ENCODE measurements around the gene EPC2.
"Not testable (repeated sequence)": the region's sequence is repeated elsewhere in the genome, so short reads cannot be mapped to it uniquely, and the experiment has no call there.

The EPC2 gene

DNA sequence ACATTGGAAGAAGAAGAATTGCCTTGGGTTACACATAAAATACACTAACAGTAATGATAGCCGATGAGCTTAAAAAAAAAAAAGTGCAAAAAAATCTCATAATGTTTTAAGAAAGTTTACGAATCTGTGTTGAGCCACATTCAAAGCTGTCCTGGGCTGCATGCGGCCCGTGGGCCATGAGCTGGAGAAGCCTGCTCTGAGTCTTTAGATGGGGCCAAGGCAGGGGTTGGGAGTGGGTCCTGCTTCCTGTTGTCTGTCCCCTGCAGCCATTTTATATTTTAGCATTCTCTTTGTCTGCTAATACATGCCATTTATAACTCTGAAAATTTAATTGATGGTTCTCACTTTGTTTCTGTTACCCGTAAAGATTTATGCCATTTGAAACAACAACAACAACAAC lies 93.2 kb downstream of the EPC2 start:
- DNase-seq: no peak

- DNase-seq: no peak
Observed at GRCh38 chr2:148739454-148740105, 95.0 kb downstream of the EPC2 start.

GRCh38 chr2:148742373-148742772 lies 97.8 kb downstream of the EPC2 start:
- no peak for DNase-seq

DNA sequence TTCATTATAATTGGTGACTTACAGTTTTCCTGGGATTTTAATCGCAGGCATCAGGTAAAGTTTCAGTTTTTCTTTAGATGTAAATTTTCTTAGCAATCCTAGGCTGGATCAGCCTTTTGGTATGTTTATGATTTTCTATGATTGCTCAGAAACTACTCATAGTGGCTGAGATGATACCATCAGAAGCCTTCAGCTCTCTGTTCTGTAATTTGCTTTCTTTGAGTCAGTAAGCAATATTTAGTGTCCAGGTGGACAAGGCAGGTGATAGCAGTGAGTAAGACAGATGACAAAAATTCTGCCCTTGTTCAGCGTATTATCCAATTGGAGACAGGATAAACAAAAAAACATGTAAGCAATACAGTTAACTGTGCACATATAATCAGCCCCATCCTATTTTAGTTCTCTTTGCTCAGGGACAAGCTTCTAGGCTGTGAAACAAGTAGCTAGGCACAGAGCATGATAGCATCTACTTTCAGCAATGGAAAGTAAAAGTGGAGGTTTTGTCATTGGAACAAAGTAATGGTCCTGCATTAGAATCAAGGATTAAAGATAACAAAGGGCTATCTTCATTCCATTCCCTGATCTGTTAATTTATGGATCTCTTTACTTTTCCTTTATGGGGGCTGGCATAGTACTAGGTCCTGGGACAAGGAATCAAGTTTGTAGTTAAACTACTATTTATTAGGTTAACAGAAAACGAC lies 100.8 kb downstream of the EPC2 start:
- no peak for DNase-seq

GRCh38 chr2:148746973-148747372 lies 102.4 kb downstream of the EPC2 start:
- no peak for DNase-seq

- DNase-seq: no peak
Observed at GRCh38 chr2:148751907-148752306, 107.4 kb downstream of the EPC2 start.

GRCh38 chr2:148752977-148753376 lies 108.4 kb downstream of the EPC2 start:
- DNase-seq: no peak

DNA sequence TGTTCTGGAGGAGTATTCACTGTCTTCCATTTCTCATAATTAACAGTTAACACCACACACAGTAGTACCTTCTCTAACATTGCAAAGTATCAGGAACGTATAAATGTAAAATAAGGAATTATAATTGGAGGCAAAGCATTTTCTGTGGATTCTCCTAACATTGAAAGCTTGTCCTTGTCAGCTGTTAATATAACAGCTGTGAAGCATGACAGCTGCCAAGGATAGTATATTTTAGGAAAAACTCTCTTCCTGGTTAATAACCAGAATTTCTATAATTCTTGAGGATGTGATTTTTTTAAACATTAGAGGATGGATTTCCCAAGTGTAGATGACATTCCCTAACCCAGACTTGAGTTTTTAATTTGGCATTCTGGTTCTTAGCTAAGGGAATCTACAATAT lies 110.3 kb downstream of the EPC2 start:
- no peak for DNase-seq

- DNase-seq: no peak
Observed at GRCh38 chr2:148756292-148756975, 111.9 kb downstream of the EPC2 start.

DNA sequence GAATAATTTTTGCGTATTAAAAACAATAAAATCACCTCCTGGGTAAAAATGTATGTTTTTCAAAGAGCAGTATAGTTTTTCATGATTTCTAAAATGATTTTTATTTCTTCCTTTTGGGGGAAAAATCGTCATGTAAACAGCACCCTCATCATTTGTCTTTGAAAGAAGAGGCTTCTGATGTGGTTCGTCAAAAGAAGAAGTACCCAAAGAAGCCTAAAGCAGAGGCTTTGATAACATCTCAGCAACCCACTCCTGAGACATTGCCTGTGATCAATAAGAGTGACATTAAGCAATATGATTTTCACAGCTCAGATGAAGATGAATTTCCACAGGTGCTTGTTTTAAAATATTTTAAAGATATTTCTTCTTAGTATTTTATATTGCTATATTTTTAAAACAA lies 120.3 kb downstream of the EPC2 start:
- no peak for DNase-seq

- DNase-seq: no peak
Observed at GRCh38 chr2:148770047-148770446, 125.5 kb downstream of the EPC2 start.

- DNase-seq: no peak
Observed at GRCh38 chr2:148781544-148781943, 137.0 kb downstream of the EPC2 start.

DNA sequence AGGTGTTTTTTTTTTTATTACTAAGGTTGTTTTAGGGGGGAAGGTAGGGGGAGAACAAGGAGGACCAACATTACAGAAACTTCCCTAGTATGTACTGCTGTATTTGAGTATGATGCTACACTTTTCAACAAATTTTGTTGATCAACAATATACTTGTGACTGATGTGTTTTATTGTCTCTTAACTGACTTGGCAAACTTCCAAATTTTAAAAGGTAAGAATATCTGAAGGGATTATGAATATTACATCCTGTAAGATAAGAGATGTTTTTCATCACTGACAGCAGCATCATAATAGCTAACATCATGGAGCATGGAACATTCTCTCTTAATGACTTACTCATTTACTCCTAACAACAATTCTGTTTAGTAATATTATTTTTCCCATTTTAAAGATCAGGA lies 144.5 kb downstream of the EPC2 start:
- DNase-seq: no peak

GRCh38 chr2:148790172-148790571 lies 145.6 kb downstream of the EPC2 start:
- DNase-seq: not testable (repeated sequence)

DNA sequence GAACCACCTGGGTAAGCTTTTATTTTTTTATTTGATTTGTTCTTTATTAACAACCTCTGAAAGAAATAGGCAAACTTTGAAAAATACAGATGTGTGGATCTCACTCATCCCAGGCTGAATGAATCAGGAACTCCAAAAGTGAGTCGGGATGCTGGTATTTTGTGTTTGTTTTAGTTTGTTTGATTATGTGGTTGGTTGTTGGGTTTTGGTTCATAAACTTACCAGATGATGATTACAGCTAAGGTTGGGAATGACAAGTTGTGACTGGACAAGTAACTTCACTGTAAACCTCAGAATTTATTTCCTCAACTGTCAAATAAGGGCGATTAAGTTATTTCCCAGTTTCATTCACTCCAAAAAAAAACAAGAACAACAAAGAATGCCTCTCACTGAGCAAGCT lies 150.0 kb downstream of the EPC2 start:
- no peak for DNase-seq

GRCh38 chr2:148796735-148797512 lies 152.4 kb downstream of the EPC2 start:
- DNase-seq: peak; percentile 70 to 85

DNA sequence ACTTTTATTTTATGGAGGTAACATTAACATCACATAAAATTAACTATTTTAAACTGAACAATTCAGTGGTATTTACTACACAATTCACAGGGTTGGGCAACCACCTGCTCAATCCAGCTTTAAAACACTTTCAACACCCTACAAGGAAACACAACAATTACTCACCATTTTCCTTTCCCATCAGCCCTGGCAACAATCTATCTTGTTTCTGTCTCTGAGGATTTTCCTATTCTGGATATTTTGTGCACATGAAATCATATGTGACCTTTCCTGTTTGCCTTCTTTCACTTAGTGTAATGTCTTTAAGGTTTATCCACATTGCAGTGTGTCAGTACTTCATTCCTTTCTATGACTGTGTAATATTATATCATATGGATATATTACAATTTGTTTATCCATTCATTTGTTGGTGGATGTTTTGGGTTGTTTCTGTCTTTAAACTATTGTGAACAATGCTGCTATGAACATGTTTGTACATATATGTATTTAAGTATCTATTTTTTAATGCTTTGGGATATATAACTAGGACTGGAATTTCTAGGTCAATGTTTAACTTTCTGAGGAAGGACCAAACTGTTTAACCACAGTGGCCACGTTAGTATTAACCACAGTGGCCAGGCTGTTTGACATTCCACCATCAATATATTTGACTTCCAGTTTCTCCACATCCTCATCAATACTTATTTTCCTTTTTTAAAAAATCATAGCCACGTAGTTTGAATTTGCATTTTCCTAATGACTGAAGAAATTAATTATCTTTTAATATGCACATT lies 158.1 kb downstream of the EPC2 start:
- DNase-seq: no peak

DNA sequence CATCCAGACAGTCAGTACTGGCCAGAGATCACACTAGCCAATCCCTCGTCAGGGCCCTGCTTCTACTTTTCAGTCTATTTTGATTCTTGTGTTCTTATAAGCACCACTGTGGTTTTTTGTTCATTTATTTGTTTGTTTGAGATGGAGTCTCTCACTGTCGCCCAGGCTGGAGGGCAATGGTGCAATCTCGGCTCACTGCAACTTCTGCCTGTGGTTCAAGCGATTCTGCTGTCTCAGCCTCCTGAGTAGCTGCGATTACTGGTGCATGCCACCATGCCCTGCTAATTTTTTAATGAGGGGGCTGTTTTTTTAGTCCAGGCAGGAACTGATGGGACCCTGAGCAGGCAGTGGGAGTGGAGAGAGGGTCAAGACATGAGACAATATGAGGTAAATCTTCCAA lies 165.5 kb downstream of the EPC2 start:
- DNase-seq: no peak

GRCh38 chr2:148812306-148812705 lies 167.8 kb downstream of the EPC2 start:
- DNase-seq: no peak

DNA sequence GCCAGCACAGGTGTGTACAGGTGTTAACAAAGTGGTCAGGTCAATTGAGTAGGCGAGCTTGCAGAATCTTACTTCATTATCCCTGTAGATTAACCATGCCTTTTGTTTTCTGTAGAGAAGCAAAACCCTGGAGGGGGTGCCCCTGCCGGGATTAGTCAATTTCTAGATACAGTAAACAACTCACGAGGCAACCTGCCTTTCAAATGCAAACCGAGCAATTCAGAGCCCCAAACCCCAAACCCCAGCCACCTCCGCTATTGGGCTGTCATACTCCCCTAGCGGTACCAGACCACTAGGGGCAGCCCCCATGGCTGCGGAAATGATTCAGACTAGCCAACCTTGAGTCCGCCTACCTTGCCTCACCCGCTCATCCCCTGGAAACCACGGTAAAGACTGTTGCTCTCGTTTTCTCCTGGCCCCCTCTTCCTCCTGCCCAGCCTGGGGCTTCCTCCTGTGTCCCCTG lies 169.1 kb downstream of the EPC2 start:
- DNase-seq: no peak

DNA sequence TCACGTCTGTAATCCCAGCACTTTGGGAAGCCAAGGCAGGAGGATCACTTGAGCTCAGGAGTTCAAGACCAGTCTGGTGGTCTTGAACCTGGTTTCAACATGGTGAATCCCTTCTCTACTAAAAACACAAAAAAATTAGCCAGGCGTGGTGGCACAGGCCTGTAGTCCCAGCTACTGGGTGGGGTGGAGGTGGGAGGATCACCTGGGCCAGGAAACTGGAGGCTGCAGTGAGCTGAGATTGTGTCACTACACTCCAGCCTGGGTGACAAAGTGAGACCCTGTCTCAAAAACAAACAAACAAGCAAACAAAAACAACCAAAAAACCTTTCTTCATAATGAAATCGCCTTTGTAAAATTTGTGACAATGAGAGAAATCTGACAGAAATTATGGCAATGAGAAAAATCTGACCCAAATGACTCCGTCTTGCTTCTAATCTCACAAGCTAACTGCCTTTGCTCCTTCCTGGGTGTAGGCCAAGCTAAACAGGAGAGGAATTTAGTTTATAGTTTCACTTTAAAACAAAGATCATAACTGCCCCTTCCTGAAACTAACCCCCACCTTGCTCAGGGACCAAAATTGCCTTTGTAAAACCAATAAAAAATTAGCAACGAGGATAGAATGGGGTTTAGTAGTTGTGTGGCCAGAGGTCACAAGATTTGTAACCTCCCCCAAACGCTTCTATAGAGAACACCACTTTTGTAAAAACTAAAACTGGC lies 169.8 kb downstream of the EPC2 start:
- DNase-seq: no peak
